HL-60 (cell line): ENCODE results near the gene OR4F6.

ENCODE experiments used
- DNase-seq, 2 experiments: peaks; one replicate each; pipeline ENCODE4 v3.0.0-alpha.2; 2010 to 2020; ENCODE audit warnings: low read depth in 1 of 2, low spot score in 1 of 2
- H3K27ac ChIP-seq: fragments of 250-450 bp; sonication (Bioruptor Pico); replicated peaks from 2 replicates; pipeline ENCODE4 v1.5.1; 2020; ENCODE audit warnings: mild to moderate bottlenecking, moderate library complexity
- H3K27me3 ChIP-seq: fragments of 250-450 bp; sonication (Bioruptor Pico); 2 replicates; pipeline ENCODE4 v1.5.1; 2021; ENCODE audit warnings: mild to moderate bottlenecking, moderate library complexity; ENCODE audit not compliant: insufficient read depth, poor library complexity, severe bottlenecking
- H3K4me3 ChIP-seq: replicated peaks from 2 replicates; pipeline ENCODE4 v1.5.1; 2011; ENCODE audit warnings: mild to moderate bottlenecking, control low read depth, low read length; ENCODE audit not compliant: insufficient read depth
- GABPA ChIP-seq: IDR thresholded peaks from 2 replicates; pipeline ENCODE4 v1.6.1; 2012; ENCODE audit warnings: low read depth
- POLR2AphosphoS5 ChIP-seq: IDR thresholded peaks from 2 replicates; pipeline ENCODE4 v1.6.1; 2012; ENCODE audit warnings: low read depth
- SPI1 ChIP-seq: IDR thresholded peaks from 2 replicates; pipeline ENCODE4 v1.6.1; 2012; ENCODE audit warnings: low read depth, mild to moderate bottlenecking, borderline replicate concordance
- TF ChIP-seq, protein P1 (sequence below): IDR thresholded peaks from 2 replicates; pipeline ENCODE4 v1.6.1; 2012; ENCODE audit warnings: low read depth; ENCODE audit not compliant: insufficient replicate concordance
- TF ChIP-seq, protein P2 (sequence below): IDR thresholded peaks from one replicate; pipeline ENCODE4 v1.5.1; 2011; ENCODE audit warnings: low read length, control low read depth, inconsistent platforms; ENCODE audit not compliant: insufficient read depth

OR4F6 gene

DNA sequence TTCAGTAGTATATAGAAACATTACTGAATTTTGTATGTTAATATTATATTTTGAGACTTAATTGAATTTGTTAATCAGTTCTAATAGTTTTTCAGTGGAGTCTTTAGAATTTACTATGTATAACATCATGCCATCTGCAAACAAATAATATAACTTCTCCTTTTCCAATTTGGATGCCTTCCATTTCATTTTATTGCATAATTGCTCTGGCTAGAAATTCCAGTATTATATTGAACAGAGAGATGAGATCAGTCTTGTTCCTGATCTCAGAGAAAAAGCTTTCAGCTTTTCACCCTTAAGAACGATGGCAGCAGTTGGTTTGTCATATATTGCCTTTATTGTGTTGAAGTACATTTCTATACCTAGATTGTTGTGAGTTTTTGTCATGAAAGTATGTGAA is 49.0 kb downstream of the OR4F6 start:
- no peak for DNase-seq
- Histone ChIP-seq H3K27me3 (peaks cover 2% of the 10 kb centered on the region), H3K4me3 (no peak overlapping the region), H3K27ac (no peak overlapping the region)
- no peak for TF ChIP-seq GABPA
- TF ChIP-seq POLR2AphosphoS5, result no peak
- TF ChIP-seq, protein P1, sequence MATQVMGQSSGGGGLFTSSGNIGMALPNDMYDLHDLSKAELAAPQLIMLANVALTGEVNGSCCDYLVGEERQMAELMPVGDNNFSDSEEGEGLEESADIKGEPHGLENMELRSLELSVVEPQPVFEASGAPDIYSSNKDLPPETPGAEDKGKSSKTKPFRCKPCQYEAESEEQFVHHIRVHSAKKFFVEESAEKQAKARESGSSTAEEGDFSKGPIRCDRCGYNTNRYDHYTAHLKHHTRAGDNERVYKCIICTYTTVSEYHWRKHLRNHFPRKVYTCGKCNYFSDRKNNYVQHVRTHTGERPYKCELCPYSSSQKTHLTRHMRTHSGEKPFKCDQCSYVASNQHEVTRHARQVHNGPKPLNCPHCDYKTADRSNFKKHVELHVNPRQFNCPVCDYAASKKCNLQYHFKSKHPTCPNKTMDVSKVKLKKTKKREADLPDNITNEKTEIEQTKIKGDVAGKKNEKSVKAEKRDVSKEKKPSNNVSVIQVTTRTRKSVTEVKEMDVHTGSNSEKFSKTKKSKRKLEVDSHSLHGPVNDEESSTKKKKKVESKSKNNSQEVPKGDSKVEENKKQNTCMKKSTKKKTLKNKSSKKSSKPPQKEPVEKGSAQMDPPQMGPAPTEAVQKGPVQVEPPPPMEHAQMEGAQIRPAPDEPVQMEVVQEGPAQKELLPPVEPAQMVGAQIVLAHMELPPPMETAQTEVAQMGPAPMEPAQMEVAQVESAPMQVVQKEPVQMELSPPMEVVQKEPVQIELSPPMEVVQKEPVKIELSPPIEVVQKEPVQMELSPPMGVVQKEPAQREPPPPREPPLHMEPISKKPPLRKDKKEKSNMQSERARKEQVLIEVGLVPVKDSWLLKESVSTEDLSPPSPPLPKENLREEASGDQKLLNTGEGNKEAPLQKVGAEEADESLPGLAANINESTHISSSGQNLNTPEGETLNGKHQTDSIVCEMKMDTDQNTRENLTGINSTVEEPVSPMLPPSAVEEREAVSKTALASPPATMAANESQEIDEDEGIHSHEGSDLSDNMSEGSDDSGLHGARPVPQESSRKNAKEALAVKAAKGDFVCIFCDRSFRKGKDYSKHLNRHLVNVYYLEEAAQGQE, result no peak
- TF ChIP-seq SPI1, result no peak
- TF ChIP-seq, protein P2, sequence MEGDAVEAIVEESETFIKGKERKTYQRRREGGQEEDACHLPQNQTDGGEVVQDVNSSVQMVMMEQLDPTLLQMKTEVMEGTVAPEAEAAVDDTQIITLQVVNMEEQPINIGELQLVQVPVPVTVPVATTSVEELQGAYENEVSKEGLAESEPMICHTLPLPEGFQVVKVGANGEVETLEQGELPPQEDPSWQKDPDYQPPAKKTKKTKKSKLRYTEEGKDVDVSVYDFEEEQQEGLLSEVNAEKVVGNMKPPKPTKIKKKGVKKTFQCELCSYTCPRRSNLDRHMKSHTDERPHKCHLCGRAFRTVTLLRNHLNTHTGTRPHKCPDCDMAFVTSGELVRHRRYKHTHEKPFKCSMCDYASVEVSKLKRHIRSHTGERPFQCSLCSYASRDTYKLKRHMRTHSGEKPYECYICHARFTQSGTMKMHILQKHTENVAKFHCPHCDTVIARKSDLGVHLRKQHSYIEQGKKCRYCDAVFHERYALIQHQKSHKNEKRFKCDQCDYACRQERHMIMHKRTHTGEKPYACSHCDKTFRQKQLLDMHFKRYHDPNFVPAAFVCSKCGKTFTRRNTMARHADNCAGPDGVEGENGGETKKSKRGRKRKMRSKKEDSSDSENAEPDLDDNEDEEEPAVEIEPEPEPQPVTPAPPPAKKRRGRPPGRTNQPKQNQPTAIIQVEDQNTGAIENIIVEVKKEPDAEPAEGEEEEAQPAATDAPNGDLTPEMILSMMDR, result no peak
